ENCODE results near the gene UIMC1.

GRCh38 chr5:176995122-176995490, 11.5 kb downstream of the UIMC1 start:
- no peak for TF ChIP-seq CTCF (conservative IDR thresholded peaks at IDR 0.05; ENCODE audit: low read depth, low read length)
- no peak for TF ChIP-seq EZH2 (IDR thresholded peaks at IDR 0.05; ENCODE audit: low read length, unreplicated experiment)

Data from PC-3 (cell line).